ENCODE data around the gene CORO2B. TPM values are rescaled to one million over a fixed set of nuclear protein-coding genes. Genes with fewer than 3 reads are reported as not detected.
A peak's percentile ranks its signal among the peaks of the same experiment; 100 is the strongest.
"Not testable (repeated sequence)": the region's sequence is repeated elsewhere in the genome, so short reads cannot be mapped to it uniquely, and the experiment has no call there.

The CORO2B gene
- total and polyA plus RNA-seq, 9 of the 15 experiments (the other 6 are each of a cell fraction or from before 2014, with no cell fraction given) = not detected

DNA sequence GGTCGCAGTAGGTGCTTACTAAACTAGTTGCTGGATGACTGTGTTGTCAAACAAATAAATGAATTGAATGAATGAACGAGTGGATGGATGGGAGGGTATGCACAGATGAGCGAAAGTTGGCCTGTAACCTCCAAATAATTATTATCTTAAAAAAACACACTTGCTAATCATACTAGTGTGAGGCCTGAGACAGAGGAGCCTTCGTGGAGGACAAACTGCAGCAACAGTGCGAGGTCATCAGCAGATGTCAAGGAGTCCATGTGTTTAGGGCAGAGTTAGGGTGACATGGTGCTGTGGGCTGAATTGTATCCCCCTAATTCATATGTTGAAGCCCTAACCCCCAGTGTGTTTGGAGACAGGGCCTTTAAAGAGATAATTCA, 24.4 kb downstream of the CORO2B start (continued):
- TF ChIP-seq, protein P1, sequence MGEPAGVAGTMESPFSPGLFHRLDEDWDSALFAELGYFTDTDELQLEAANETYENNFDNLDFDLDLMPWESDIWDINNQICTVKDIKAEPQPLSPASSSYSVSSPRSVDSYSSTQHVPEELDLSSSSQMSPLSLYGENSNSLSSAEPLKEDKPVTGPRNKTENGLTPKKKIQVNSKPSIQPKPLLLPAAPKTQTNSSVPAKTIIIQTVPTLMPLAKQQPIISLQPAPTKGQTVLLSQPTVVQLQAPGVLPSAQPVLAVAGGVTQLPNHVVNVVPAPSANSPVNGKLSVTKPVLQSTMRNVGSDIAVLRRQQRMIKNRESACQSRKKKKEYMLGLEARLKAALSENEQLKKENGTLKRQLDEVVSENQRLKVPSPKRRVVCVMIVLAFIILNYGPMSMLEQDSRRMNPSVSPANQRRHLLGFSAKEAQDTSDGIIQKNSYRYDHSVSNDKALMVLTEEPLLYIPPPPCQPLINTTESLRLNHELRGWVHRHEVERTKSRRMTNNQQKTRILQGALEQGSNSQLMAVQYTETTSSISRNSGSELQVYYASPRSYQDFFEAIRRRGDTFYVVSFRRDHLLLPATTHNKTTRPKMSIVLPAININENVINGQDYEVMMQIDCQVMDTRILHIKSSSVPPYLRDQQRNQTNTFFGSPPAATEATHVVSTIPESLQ (CRISPR knock-in tag; IDR thresholded peaks at IDR 0.05) = no peak

DNA sequence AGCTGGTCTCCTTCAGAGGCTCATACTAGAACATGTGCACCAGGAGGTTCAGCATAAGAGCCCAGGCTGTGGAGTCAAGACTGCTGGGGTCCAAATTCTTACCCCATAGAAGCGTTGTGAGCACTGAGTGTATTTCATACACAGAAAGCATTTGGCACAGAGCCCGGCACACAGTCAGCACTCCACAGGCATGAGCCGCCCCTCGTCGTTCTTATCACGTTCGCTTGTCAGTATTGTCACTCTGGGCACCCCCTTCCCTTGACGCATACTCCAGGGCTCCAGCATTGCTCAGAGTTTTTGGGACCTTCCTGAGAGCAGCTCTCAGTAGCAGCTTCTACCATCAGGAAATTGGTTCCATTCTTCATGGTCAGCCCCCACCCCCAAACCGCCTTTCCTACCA, 25.2 kb downstream of the CORO2B start:
- ChIA-PET POLR2A (interaction anchor here (0.6 to 0.8 kb wide), 2 partner anchors 11 to 70 kb away, joined by 3 to 5 read pairs; no protein-coding TSS in a partner anchor), CTCF (ENCODE audit: low intra/inter-chr PET ratio) (no interaction called here)
- Histone ChIP-seq H3K36me3 (ENCODE audit: control insufficient read depth, insufficient read depth, low read length) (no peaks in the 10 kb centered on the region), H3K4me3 (no peak overlapping the region), H2AFZ (ENCODE audit: low read depth, low read length) (0 out of 2 replicates have a peak overlapping the region, but pooled peaks have one; percentile 1), H3K79me2 (ENCODE audit: control insufficient read depth, insufficient read depth, low read length) (no peaks in the 10 kb centered on the region), H3K4me1 (replicated peaks in 1 of 2; ENCODE audit: control insufficient read depth in 2 of 2, insufficient read depth in 2 of 2, low read length in 2 of 2) (no peaks in the 10 kb centered on the region), H4K20me1 (replicated peaks; ENCODE audit: control insufficient read depth, insufficient read depth, low read length) (no peaks in the 10 kb centered on the region), H3K9me1 (ENCODE audit: control insufficient read depth, insufficient read depth, low read length) (no peaks in the 10 kb centered on the region), H3K27ac (ENCODE audit: extremely low read depth, low read depth, low read length) (no peak overlapping the region), H3K27me3 (ENCODE audit: control insufficient read depth in 2 of 2, insufficient read depth in 2 of 2, low read length in 2 of 2) (peaks cover 8 to 63% of the 10 kb centered on the region in 2 experiments; a peak in 4 of 5 replicates), H3K4me2 (ENCODE audit: insufficient read depth, low read length) (no peak overlapping the region), H3K9ac (ENCODE audit: insufficient read depth in 1 of 2, low read depth in 2 of 2, low read length in 2 of 2) (no peak overlapping the region; a peak in 1 of 4 replicates), H3K9me3 (replicated peaks; ENCODE audit: control insufficient read depth, insufficient read depth, low read depth, low read length) (no peaks in the 10 kb centered on the region)
- no TSS peak for BruUV-seq (replicated peaks)
- no peak for TF ChIP-seq KLF16 (IDR thresholded peaks at IDR 0.05)
- peak; percentile 28; the same call in 1 of the 2 replicates for TF ChIP-seq NFIC (IDR thresholded peaks at IDR 0.05)
- no peak for ATAC-seq
- in situ Hi-C loops (cut with MboI) (no loop called here), intact Hi-C loops (cut with micrococcal nuclease) (no loop called here)
- 0% methylated on average over 9 of the region's 9 CpGs for WGBS (ENCODE audit: insufficient coverage, low coverage, missing lambda C conversion rate)
- DNase-seq (ENCODE audit: extremely low read depth in 1 of 4, low spot score in 3 of 4) = peak in 1 of 4 experiments; percentile 8
- no peak for FAIRE-seq

DNA sequence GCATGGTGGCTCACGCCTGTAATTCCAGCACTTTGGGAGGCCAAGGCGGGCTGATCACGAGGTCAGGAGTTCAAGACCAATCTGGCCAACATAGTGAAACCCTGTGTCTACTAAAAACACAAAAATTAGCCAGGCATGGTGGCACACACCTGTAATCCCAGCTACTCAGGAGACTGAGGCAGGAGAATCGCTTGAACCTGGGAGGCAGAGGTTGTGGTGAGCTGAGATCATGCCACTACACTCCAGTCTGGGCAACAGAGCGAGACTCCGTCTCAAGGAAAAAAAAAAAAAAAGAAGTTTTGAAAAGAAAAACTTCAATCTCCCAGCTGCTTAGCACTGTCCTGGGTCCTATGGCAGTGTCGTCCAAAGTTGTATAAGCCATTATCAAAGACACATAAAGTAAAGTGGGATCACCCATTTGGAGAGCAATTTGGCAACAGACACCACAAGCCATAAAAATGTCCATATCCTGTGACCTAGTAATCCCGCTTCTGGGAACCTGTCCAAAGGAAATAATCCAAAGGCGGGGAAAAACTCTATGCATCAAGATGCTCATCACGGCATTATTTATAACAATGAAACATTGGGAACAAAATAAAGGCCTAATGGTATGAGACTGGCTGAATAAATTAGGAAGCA, 26.2 kb downstream of the CORO2B start:
- H2AFZ ChIP-seq (ENCODE audit: low read depth, low read length); H3K4me3 ChIP-seq; H3K9me1 ChIP-seq (ENCODE audit: control insufficient read depth, insufficient read depth, low read length); H3K27ac ChIP-seq (ENCODE audit: extremely low read depth, low read depth, low read length); H4K20me1 ChIP-seq (replicated peaks; ENCODE audit: control insufficient read depth, insufficient read depth, low read length); H3K79me2 ChIP-seq (ENCODE audit: control insufficient read depth, insufficient read depth, low read length); intact Hi-C loops (cut with micrococcal nuclease); in situ Hi-C loops (cut with MboI); ATAC-seq; DNase-seq (ENCODE audit: extremely low read depth in 1 of 4, low spot score in 3 of 4); H3K36me3 ChIP-seq (ENCODE audit: control insufficient read depth, insufficient read depth, low read length); FAIRE-seq; CTCF ChIA-PET (ENCODE audit: low intra/inter-chr PET ratio); H3K4me1 ChIP-seq (replicated peaks in 1 of 2; ENCODE audit: control insufficient read depth in 2 of 2, insufficient read depth in 2 of 2, low read length in 2 of 2); H3K9me3 ChIP-seq (replicated peaks; ENCODE audit: control insufficient read depth, insufficient read depth, low read depth, low read length); POLR2A ChIA-PET; BruUV-seq (replicated peaks); H3K9ac ChIP-seq (ENCODE audit: insufficient read depth in 1 of 2, low read depth in 2 of 2, low read length in 2 of 2); H3K4me2 ChIP-seq (ENCODE audit: insufficient read depth, low read length): not testable (repeated sequence)
- peaks cover 8 to 60% of the 10 kb centered on the region in 2 experiments; a peak in 4 of 5 replicates for H3K27me3 ChIP-seq (ENCODE audit: control insufficient read depth in 2 of 2, insufficient read depth in 2 of 2, low read length in 2 of 2)
- 4% methylated on average over 10 of the region's 10 CpGs for WGBS (ENCODE audit: insufficient coverage, low coverage, missing lambda C conversion rate)

Measured in K562 (cell line).